GM23338 (cell line): ENCODE results near the gene CHMP4A. TPM values are rescaled to one million over a fixed set of nuclear protein-coding genes. Genes with fewer than 3 reads are reported as not detected.

ENCODE experiments used
- ATAC-seq: fragments of 200-7000 bp; cut with Tn5 transposase; 3 replicates; pipeline ENCODE4 v1.9.1; 2020
- DNase-seq: peaks from one replicate; pipeline ENCODE4 v3.0.0-alpha.2; 2015; ENCODE audit warnings: low spot score
- H2AFZ ChIP-seq: fragments of 200-600 bp; sonication (generic); 2 replicates; pipeline ENCODE4 v1.8.0; 2016; ENCODE audit warnings: antibody characterized with exemption, mild to moderate bottlenecking, moderate library complexity
- H3F3A ChIP-seq: fragments of 200-600 bp; sonication (generic); replicated peaks from 2 replicates; pipeline ENCODE4 v1.8.0; 2017; ENCODE audit warnings: antibody characterized with exemption, mixed run types, low read depth
- H3K27ac ChIP-seq: fragments of 200-600 bp; sonication (generic); 2 replicates; pipeline ENCODE4 v1.6.1; 2016; ENCODE audit warnings: low read depth
- H3K27me3 ChIP-seq: fragments of 200-600 bp; sonication (generic); 2 replicates; pipeline ENCODE4 v1.8.0; 2016; ENCODE audit warnings: mild to moderate bottlenecking, mixed run types, moderate library complexity; ENCODE audit not compliant: insufficient read depth
- H3K36me3 ChIP-seq: fragments of 200-600 bp; sonication (generic); 2 replicates; pipeline ENCODE4 v1.8.0; 2016; ENCODE audit warnings: mild to moderate bottlenecking; ENCODE audit not compliant: insufficient read depth
- H3K4me1 ChIP-seq: fragments of 200-600 bp; sonication (generic); 2 replicates; pipeline ENCODE4 v1.8.0; 2016; ENCODE audit warnings: mild to moderate bottlenecking, moderate library complexity; ENCODE audit not compliant: insufficient read depth
- H3K4me2 ChIP-seq: fragments of 200-600 bp; sonication (generic); 2 replicates; pipeline ENCODE4 v1.7.1; 2017; ENCODE audit warnings: mixed run types
- H3K4me3 ChIP-seq: fragments of 200-600 bp; sonication (generic); 2 replicates; pipeline ENCODE4 v1.6.1; 2016; ENCODE audit warnings: mixed run types
- H3K79me2 ChIP-seq: fragments of 200-600 bp; sonication (generic); replicated peaks from 2 replicates; pipeline ENCODE4 v1.8.0; 2017; ENCODE audit warnings: mild to moderate bottlenecking; ENCODE audit not compliant: insufficient read depth
- H3K9me2 ChIP-seq: fragments of 200-600 bp; sonication (generic); 2 replicates; pipeline ENCODE4 v1.8.0; 2017; ENCODE audit not compliant: insufficient read depth
- H4K20me1 ChIP-seq: fragments of 200-600 bp; sonication (generic); replicated peaks from 2 replicates; pipeline ENCODE4 v1.8.0; 2017; ENCODE audit warnings: mild to moderate bottlenecking; ENCODE audit not compliant: insufficient read depth
- H3K27ac Mint-ChIP-seq: 2 replicates; pipeline ENCODE4 v1.8.0; 2020; ENCODE audit warnings: inconsistent platforms, mild to moderate bottlenecking, moderate library complexity, mixed read lengths
- H3K27me3 Mint-ChIP-seq: 3 replicates; pipeline ENCODE4 v1.8.0; 2022; ENCODE audit warnings: low read depth, mild to moderate bottlenecking, moderate library complexity, mixed read lengths, inconsistent platforms; ENCODE audit not compliant: insufficient read depth, poor library complexity
- H3K36me3 Mint-ChIP-seq: 3 replicates; pipeline ENCODE4 v1.8.0; 2021; ENCODE audit warnings: low read depth, mild to moderate bottlenecking, inconsistent platforms, moderate library complexity, mixed read lengths
- H3K4me1 Mint-ChIP-seq: 3 replicates; pipeline ENCODE4 v1.8.0; 2020; ENCODE audit warnings: mild to moderate bottlenecking, inconsistent platforms, mixed read lengths
- H3K4me3 Mint-ChIP-seq: 3 replicates; pipeline ENCODE4 v1.8.0; 2021; ENCODE audit warnings: moderate library complexity, mild to moderate bottlenecking, inconsistent platforms, mixed read lengths
- H3K9me3 Mint-ChIP-seq: 3 replicates; pipeline ENCODE4 v1.8.0; 2020; ENCODE audit warnings: moderate library complexity, mild to moderate bottlenecking, inconsistent platforms, mixed read lengths
- CREB1 ChIP-seq: fragments of 250-450 bp; sonication (Bioruptor Pico); IDR thresholded peaks from 2 replicates; pipeline ENCODE4 v1.5.0; 2020; ENCODE audit warnings: low read depth, mild to moderate bottlenecking, moderate library complexity
- EZH2phosphoT487 ChIP-seq: fragments of 200-600 bp; sonication (generic); IDR thresholded peaks from one replicate; pipeline ENCODE4 v1.8.1; 2018; ENCODE audit warnings: antibody characterized with exemption; ENCODE audit not compliant: unreplicated experiment
- JUNB ChIP-seq: IDR thresholded peaks from one replicate; pipeline ENCODE4 v1.6.1; 2016; ENCODE audit warnings: antibody characterized with exemption; ENCODE audit not compliant: unreplicated experiment
- STAT1 ChIP-seq: IDR thresholded peaks from one replicate; pipeline ENCODE4 v1.6.1; 2016; ENCODE audit warnings: antibody characterized with exemption; ENCODE audit not compliant: unreplicated experiment
- polyA plus RNA-seq: library from polyadenylated mRNA; unstranded; fragments of >200 nt; fragmentation: Nextera tagmentation; extraction: Ambion mirVana; gene quantifications from 2 replicates; pipeline ENCODE4 v1.2.1, GENCODE V29; 2016
- total RNA-seq: library from RNA; depleted of rRNA; stranded (reverse); fragments of >200 nt; shearing (Covaris generic); gene quantifications from 2 replicates; pipeline ENCODE4 v1.2.3, GENCODE V29; 2014
- TF ChIP-seq, protein P1 (sequence below): IDR thresholded peaks from one replicate; pipeline ENCODE4 v1.6.1; 2018; ENCODE audit warnings: antibody characterized with exemption; ENCODE audit not compliant: unreplicated experiment
- TF ChIP-seq, protein P2 (sequence below): fragments of 250-450 bp; sonication (Bioruptor Pico); IDR thresholded peaks from 2 replicates; pipeline ENCODE4 v1.5.0; 2020; ENCODE audit warnings: mild to moderate bottlenecking, moderate library complexity

Gene CHMP4A
- total and polyA plus RNA-seq, 2 experiments from 2014 or later = 19.3 to 36.9 TPM

DNA sequence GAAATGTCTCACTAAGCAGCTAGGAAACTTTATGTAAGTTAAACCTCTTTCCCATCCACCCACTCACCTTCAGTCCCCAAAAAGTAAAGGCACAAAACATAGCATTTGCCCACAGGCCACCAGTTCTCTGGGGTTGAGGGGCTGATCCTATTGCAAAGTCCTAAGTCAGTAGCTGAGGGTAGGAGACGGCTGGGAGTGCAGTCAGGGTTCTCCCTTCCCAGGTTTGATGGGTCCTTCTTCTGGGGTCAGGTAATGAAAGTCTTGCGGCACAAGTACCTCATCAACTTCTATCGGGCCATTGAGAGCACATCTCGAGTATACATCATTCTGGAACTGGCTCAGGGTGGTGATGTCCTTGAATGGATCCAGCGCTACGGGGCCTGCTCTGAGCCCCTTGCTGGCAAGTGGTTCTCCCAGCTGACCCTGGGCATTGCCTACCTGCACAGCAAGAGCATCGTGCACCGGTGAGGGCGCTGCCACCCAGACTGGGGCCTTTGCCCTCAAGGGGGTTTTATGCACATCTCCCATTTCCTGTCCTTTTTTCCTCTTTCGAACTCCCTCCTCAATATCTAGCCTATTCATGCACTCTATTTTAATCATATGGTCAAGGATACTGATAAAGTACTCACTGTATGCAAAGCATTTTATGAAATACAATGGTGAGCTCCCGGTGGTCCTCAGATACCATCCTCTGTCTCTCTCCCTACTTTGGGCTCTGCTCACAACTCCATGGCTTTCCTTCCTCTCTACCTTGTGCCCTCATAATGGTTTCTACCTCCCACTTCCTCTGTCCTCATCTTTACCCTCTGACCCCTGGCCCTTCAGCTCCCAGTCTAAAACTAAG is 6.8 kb downstream of the CHMP4A start:
- Histone ChIP-seq H4K20me1 (no peaks in the 10 kb centered on the region; the same call in 1 of the 2 replicates), H2AFZ (no peak overlapping the region), H3K36me3 (peaks cover 13% of the 10 kb centered on the region), H3K79me2 (no peaks in the 10 kb centered on the region), H3K9me2 (no peaks in the 10 kb centered on the region), H3K27me3 (no peaks in the 10 kb centered on the region), H3F3A (peaks cover 2% of the 10 kb centered on the region), H3K4me1 (peaks cover 10% of the 10 kb centered on the region; the same call in 1 of the 2 replicates), H3K4me3 (no peak overlapping the region), H3K4me2 (no peak overlapping the region), H3K27ac (no peak overlapping the region)
- DNase-seq (no peak), ATAC-seq (no peak)
- no peak overlapping the region for H3K27ac Mint-ChIP-seq
- TF ChIP-seq EZH2phosphoT487 = no peak
- no peak for TF ChIP-seq JUNB
- no peak for TF ChIP-seq CREB1 (CRISPR knock-in tag)
- TF ChIP-seq STAT1 = no peak
- TF ChIP-seq, protein P1, sequence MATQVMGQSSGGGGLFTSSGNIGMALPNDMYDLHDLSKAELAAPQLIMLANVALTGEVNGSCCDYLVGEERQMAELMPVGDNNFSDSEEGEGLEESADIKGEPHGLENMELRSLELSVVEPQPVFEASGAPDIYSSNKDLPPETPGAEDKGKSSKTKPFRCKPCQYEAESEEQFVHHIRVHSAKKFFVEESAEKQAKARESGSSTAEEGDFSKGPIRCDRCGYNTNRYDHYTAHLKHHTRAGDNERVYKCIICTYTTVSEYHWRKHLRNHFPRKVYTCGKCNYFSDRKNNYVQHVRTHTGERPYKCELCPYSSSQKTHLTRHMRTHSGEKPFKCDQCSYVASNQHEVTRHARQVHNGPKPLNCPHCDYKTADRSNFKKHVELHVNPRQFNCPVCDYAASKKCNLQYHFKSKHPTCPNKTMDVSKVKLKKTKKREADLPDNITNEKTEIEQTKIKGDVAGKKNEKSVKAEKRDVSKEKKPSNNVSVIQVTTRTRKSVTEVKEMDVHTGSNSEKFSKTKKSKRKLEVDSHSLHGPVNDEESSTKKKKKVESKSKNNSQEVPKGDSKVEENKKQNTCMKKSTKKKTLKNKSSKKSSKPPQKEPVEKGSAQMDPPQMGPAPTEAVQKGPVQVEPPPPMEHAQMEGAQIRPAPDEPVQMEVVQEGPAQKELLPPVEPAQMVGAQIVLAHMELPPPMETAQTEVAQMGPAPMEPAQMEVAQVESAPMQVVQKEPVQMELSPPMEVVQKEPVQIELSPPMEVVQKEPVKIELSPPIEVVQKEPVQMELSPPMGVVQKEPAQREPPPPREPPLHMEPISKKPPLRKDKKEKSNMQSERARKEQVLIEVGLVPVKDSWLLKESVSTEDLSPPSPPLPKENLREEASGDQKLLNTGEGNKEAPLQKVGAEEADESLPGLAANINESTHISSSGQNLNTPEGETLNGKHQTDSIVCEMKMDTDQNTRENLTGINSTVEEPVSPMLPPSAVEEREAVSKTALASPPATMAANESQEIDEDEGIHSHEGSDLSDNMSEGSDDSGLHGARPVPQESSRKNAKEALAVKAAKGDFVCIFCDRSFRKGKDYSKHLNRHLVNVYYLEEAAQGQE = no peak
- TF ChIP-seq, protein P2, sequence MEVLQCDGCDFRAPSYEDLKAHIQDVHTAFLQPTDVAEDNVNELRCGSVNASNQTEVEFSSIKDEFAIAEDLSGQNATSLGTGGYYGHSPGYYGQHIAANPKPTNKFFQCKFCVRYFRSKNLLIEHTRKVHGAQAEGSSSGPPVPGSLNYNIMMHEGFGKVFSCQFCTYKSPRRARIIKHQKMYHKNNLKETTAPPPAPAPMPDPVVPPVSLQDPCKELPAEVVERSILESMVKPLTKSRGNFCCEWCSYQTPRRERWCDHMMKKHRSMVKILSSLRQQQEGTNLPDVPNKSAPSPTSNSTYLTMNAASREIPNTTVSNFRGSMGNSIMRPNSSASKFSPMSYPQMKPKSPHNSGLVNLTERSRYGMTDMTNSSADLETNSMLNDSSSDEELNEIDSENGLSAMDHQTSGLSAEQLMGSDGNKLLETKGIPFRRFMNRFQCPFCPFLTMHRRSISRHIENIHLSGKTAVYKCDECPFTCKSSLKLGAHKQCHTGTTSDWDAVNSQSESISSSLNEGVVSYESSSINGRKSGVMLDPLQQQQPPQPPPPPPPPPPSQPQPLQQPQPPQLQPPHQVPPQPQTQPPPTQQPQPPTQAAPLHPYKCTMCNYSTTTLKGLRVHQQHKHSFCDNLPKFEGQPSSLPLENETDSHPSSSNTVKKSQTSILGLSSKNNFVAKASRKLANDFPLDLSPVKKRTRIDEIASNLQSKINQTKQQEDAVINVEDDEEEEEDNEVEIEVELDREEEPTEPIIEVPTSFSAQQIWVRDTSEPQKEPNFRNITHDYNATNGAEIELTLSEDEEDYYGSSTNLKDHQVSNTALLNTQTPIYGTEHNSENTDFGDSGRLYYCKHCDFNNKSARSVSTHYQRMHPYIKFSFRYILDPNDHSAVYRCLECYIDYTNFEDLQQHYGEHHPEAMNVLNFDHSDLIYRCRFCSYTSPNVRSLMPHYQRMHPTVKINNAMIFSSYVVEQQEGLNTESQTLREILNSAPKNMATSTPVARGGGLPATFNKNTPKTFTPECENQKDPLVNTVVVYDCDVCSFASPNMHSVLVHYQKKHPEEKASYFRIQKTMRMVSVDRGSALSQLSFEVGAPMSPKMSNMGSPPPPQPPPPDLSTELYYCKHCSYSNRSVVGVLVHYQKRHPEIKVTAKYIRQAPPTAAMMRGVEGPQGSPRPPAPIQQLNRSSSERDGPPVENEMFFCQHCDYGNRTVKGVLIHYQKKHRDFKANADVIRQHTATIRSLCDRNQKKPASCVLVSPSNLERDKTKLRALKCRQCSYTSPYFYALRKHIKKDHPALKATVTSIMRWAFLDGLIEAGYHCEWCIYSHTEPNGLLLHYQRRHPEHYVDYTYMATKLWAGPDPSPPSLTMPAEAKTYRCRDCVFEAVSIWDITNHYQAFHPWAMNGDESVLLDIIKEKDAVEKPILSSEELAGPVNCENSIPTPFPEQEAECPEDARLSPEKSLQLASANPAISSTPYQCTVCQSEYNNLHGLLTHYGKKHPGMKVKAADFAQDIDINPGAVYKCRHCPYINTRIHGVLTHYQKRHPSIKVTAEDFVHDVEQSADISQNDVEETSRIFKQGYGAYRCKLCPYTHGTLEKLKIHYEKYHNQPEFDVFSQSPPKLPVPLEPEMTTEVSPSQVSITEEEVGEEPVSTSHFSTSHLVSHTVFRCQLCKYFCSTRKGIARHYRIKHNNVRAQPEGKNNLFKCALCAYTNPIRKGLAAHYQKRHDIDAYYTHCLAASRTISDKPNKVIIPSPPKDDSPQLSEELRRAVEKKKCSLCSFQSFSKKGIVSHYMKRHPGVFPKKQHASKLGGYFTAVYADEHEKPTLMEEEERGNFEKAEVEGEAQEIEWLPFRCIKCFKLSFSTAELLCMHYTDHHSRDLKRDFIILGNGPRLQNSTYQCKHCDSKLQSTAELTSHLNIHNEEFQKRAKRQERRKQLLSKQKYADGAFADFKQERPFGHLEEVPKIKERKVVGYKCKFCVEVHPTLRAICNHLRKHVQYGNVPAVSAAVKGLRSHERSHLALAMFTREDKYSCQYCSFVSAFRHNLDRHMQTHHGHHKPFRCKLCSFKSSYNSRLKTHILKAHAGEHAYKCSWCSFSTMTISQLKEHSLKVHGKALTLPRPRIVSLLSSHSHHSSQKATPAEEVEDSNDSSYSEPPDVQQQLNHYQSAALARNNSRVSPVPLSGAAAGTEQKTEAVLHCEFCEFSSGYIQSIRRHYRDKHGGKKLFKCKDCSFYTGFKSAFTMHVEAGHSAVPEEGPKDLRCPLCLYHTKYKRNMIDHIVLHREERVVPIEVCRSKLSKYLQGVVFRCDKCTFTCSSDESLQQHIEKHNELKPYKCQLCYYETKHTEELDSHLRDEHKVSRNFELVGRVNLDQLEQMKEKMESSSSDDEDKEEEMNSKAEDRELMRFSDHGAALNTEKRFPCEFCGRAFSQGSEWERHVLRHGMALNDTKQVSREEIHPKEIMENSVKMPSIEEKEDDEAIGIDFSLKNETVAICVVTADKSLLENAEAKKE = no peak
- H3K4me1 Mint-ChIP-seq = peaks cover 23% of the 10 kb centered on the region
- H3K27me3 Mint-ChIP-seq = peaks cover 8% of the 10 kb centered on the region
- H3K4me3 Mint-ChIP-seq = no peak overlapping the region; the same call in 2 of the 3 replicates
- H3K9me3 Mint-ChIP-seq = peaks cover 12% of the 10 kb centered on the region
- peaks cover 82% of the 10 kb centered on the region for H3K36me3 Mint-ChIP-seq
